Immature natural killer cell (primary cell): ENCODE results near the gene TTLL6. TPM values are rescaled to one million over a fixed set of nuclear protein-coding genes. Genes with fewer than 3 reads are reported as not detected.
"Not testable (repeated sequence)": the region's sequence is repeated elsewhere in the genome, so short reads cannot be mapped to it uniquely, and the experiment has no call there.

Experiments used
- DNase-seq, 3 donors: peaks; one replicate each; pipeline ENCODE4 v3.0.0; 2022; ENCODE audit warnings: mixed read lengths in 1 of 3
- H3K27ac Mint-ChIP-seq, 6 donors: one replicate each; pipeline ENCODE4 v1.8.0; 2020; ENCODE audit warnings: mixed read lengths in 6 of 6, mild to moderate bottlenecking in 5 of 6, inconsistent platforms in 4 of 6, moderate library complexity in 3 of 6
- H3K27me3 Mint-ChIP-seq, 3 donors: one replicate each; pipeline ENCODE4 v1.8.0; 2020 to 2021; ENCODE audit warnings: low read depth in 3 of 3, mild to moderate bottlenecking in 3 of 3, mixed read lengths in 3 of 3, moderate library complexity in 3 of 3, inconsistent platforms in 1 of 3
- H3K36me3 Mint-ChIP-seq, 3 donors: one replicate each; pipeline ENCODE4 v1.8.0; 2020; ENCODE audit warnings: mixed read lengths in 3 of 3, inconsistent platforms in 2 of 3, mild to moderate bottlenecking in 2 of 3
- H3K4me1 Mint-ChIP-seq, 2 donors: one replicate each; pipeline ENCODE4 v1.8.0; 2020; ENCODE audit warnings: inconsistent platforms in 2 of 2, mild to moderate bottlenecking in 2 of 2, mixed read lengths in 2 of 2, moderate library complexity in 1 of 2
- H3K4me3 Mint-ChIP-seq, 5 donors: one replicate each; pipeline ENCODE4 v1.8.0; 2020; ENCODE audit warnings: mild to moderate bottlenecking in 5 of 5, mixed read lengths in 5 of 5, inconsistent platforms in 3 of 5, moderate library complexity in 3 of 5
- H3K9me3 Mint-ChIP-seq, 6 donors: one replicate each; pipeline ENCODE4 v1.8.0; 2020; ENCODE audit warnings: mild to moderate bottlenecking in 6 of 6, mixed read lengths in 6 of 6, inconsistent platforms in 4 of 6, moderate library complexity in 3 of 6
- polyA plus RNA-seq, 3 donors: library from polyadenylated mRNA; unstranded; fragments of 300-500 nt; fragmentation: Illumina TruSeq; gene quantifications; one replicate each; pipeline ENCODE4 v1.2.3, GENCODE V29; 2021

The TTLL6 gene
- polyA plus RNA-seq: not detected

GRCh38 chr17:48816774-48817590, at the start of gene TTLL6:
TSS of gene TTLL6 (minus strand) at chr17:48817229. CDS start at chr17:48817072, 157 bp downstream.
- peak; percentile 74 to 75 (median 75) for DNase-seq
- H3K27me3 Mint-ChIP-seq: peaks cover 12 to 27% (median 21%) of the 10 kb centered on the region in 3 donors
- H3K4me3 Mint-ChIP-seq: peak within 1 kb of the TSS; percentile 62 to 86 (median 73)
- H3K9me3 Mint-ChIP-seq: no peaks in the 10 kb centered on the region
- no peaks in the 10 kb centered on the region for H3K36me3 Mint-ChIP-seq
- H3K4me1 Mint-ChIP-seq: peaks cover 12 to 17% of the 10 kb centered on the region in 2 donors
- H3K27ac Mint-ChIP-seq: peak within 1 kb of the TSS in 1 of 6 donors; percentile 45

- no peaks in the 10 kb centered on the region for H3K9me3 Mint-ChIP-seq
- peaks cover 26 to 60% (median 42%) of the 10 kb centered on the region in 3 donors for H3K36me3 Mint-ChIP-seq
- H3K4me1 Mint-ChIP-seq: no peaks in the 10 kb centered on the region
- DNase-seq: no peak
- H3K27ac Mint-ChIP-seq: peak overlapping the region in 1 of 6 donors; percentile 36
- no peaks in the 10 kb centered on the region for H3K27me3 Mint-ChIP-seq
- no peak overlapping the region for H3K4me3 Mint-ChIP-seq
Observed at GRCh38 chr17:48860456-48860855, 43.4 kb upstream of the TTLL6 start.

- no peak overlapping the region for H3K27ac Mint-ChIP-seq
- H3K4me1 Mint-ChIP-seq: no peaks in the 10 kb centered on the region
- H3K4me3 Mint-ChIP-seq: no peak overlapping the region
- H3K27me3 Mint-ChIP-seq: no peaks in the 10 kb centered on the region
- no peak for DNase-seq
- H3K9me3 Mint-ChIP-seq: no peaks in the 10 kb centered on the region
- H3K36me3 Mint-ChIP-seq: peaks cover 29 to 63% (median 43%) of the 10 kb centered on the region in 3 donors
Observed at GRCh38 chr17:48860034-48860433, 43.0 kb upstream of the TTLL6 start.

- H3K9me3 Mint-ChIP-seq: no peaks in the 10 kb centered on the region
- peaks cover 27 to 59% (median 48%) of the 10 kb centered on the region in 3 donors for H3K36me3 Mint-ChIP-seq
- H3K4me3 Mint-ChIP-seq: no peak overlapping the region
- no peak for DNase-seq
- H3K27ac Mint-ChIP-seq: peak overlapping the region in 5 of 6 donors; percentile 0 to 61 (median 29)
- H3K4me1 Mint-ChIP-seq: peaks cover 0 to 1% of the 10 kb centered on the region in 2 donors
- no peaks in the 10 kb centered on the region for H3K27me3 Mint-ChIP-seq
Observed at GRCh38 chr17:48856122-48856821, 39.2 kb upstream of the TTLL6 start.

GRCh38 chr17:48854774-48855476, 37.9 kb upstream of the TTLL6 start:
- no peak overlapping the region for H3K4me3 Mint-ChIP-seq
- no peaks in the 10 kb centered on the region for H3K27me3 Mint-ChIP-seq
- peaks cover 31 to 59% (median 44%) of the 10 kb centered on the region in 3 donors for H3K36me3 Mint-ChIP-seq
- H3K9me3 Mint-ChIP-seq: no peaks in the 10 kb centered on the region
- no peak for DNase-seq
- H3K27ac Mint-ChIP-seq: no peak overlapping the region
- peaks cover 2 to 10% of the 10 kb centered on the region in 2 donors for H3K4me1 Mint-ChIP-seq

- Mint-ChIP-seq H3K4me1 (peaks cover 2 to 10% of the 10 kb centered on the region in 2 donors), H3K9me3 (no peaks in the 10 kb centered on the region), H3K27ac (no peak overlapping the region), H3K36me3 (peaks cover 45 to 66% (median 53%) of the 10 kb centered on the region in 3 donors), H3K27me3 (no peaks in the 10 kb centered on the region), H3K4me3 (no peak overlapping the region)
- no peak for DNase-seq
Observed at GRCh38 chr17:48850792-48851323, 33.8 kb upstream of the TTLL6 start.

GRCh38 chr17:48843187-48843900, 26.3 kb upstream of the TTLL6 start:
- H3K27me3 Mint-ChIP-seq: peaks cover 0 to 3% (median 3%) of the 10 kb centered on the region in 3 donors
- no peak for DNase-seq
- peak overlapping the region in 1 of 5 donors; percentile 3 for H3K4me3 Mint-ChIP-seq
- peaks cover 36 to 39% of the 10 kb centered on the region in 2 donors for H3K4me1 Mint-ChIP-seq
- peak overlapping the region in 5 of 6 donors; percentile 3 to 82 (median 60) for H3K27ac Mint-ChIP-seq
- H3K36me3 Mint-ChIP-seq: peaks cover 21 to 26% (median 25%) of the 10 kb centered on the region in 3 donors
- no peaks in the 10 kb centered on the region for H3K9me3 Mint-ChIP-seq

- no peak for DNase-seq
- H3K27me3 Mint-ChIP-seq: peaks cover 2 to 6% (median 4%) of the 10 kb centered on the region in 3 donors
- H3K9me3 Mint-ChIP-seq: no peaks in the 10 kb centered on the region
- peaks cover 15 to 21% (median 19%) of the 10 kb centered on the region in 3 donors for H3K36me3 Mint-ChIP-seq
- H3K27ac Mint-ChIP-seq: peak overlapping the region; percentile 3 to 82 (median 41)
- H3K4me3 Mint-ChIP-seq: peak overlapping the region in 1 of 5 donors; percentile 3
- H3K4me1 Mint-ChIP-seq: peaks cover 42 to 45% of the 10 kb centered on the region in 2 donors
Observed at GRCh38 chr17:48842746-48843145, 25.7 kb upstream of the TTLL6 start.

- DNase-seq: peak; percentile 68 to 72 (median 70)
- Mint-ChIP-seq H3K4me3 (peak overlapping the region; percentile 72 to 90 (median 84)), H3K36me3 (peaks cover 11 to 15% (median 13%) of the 10 kb centered on the region in 3 donors), H3K27ac (peak overlapping the region; percentile 89 to 97 (median 95)), H3K4me1 (peaks cover 56 to 58% of the 10 kb centered on the region in 2 donors), H3K27me3 (peaks cover 10 to 14% (median 13%) of the 10 kb centered on the region in 3 donors), H3K9me3 (no peaks in the 10 kb centered on the region)
Observed at GRCh38 chr17:48841395-48841831, 24.4 kb upstream of the TTLL6 start.

- no peaks in the 10 kb centered on the region for H3K9me3 Mint-ChIP-seq
- H3K4me3 Mint-ChIP-seq: peak overlapping the region; percentile 4 to 90 (median 38)
- peaks cover 11 to 13% (median 13%) of the 10 kb centered on the region in 3 donors for H3K36me3 Mint-ChIP-seq
- peaks cover 66 to 68% of the 10 kb centered on the region in 2 donors for H3K4me1 Mint-ChIP-seq
- peaks cover 13 to 19% (median 18%) of the 10 kb centered on the region in 3 donors for H3K27me3 Mint-ChIP-seq
- DNase-seq: no peak
- no peak overlapping the region for H3K27ac Mint-ChIP-seq
Observed at GRCh38 chr17:48840441-48840840, 23.4 kb upstream of the TTLL6 start.

- H3K4me3 Mint-ChIP-seq: peak overlapping the region; percentile 72 to 92 (median 86)
- H3K27ac Mint-ChIP-seq: peak overlapping the region; percentile 57 to 85 (median 79)
- DNase-seq: peak; percentile 78 to 79 (median 78)
- not testable (repeated sequence) for H3K36me3 Mint-ChIP-seq, H3K9me3 Mint-ChIP-seq
- H3K27me3 Mint-ChIP-seq: peaks cover 14 to 19% (median 18%) of the 10 kb centered on the region in 3 donors
- peaks cover 82 to 90% of the 10 kb centered on the region in 2 donors for H3K4me1 Mint-ChIP-seq
Observed at GRCh38 chr17:48837458-48837857, 20.4 kb upstream of the TTLL6 start.

- Mint-ChIP-seq H3K27ac (peak overlapping the region; percentile 15 to 83 (median 77)), H3K9me3 (no peaks in the 10 kb centered on the region), H3K36me3 (peaks cover 2 to 5% (median 4%) of the 10 kb centered on the region in 3 donors), H3K4me1 (peaks cover 86 to 90% of the 10 kb centered on the region in 2 donors), H3K27me3 (peaks cover 15 to 22% (median 17%) of the 10 kb centered on the region in 3 donors), H3K4me3 (peak overlapping the region; percentile 58 to 87 (median 70))
- peak; percentile 59 to 66 (median 60) for DNase-seq
Observed at GRCh38 chr17:48835971-48836370, 18.9 kb upstream of the TTLL6 start.
